Mucosa of descending colon (tissue), 3 donors: Measurements from ENCODE around the gene IGFBP2. TPM values are rescaled to one million over a fixed set of nuclear protein-coding genes. Genes with fewer than 3 reads are reported as not detected.

Source experiments
- ATAC-seq: fragments of 200-7000 bp; cut with Tn5 transposase; one replicate; pipeline ENCODE4 v1.9.1; 2020; ENCODE audit warnings: mild to moderate bottlenecking, moderate library complexity
- DNase-seq, 3 donors: peaks; one replicate each; pipeline ENCODE4 v3.0.0-alpha.2; 2020
- H3K36me3 ChIP-seq: fragments of 200-600 bp; one replicate; pipeline ENCODE4 v1.8.0; 2021; ENCODE audit warnings: low read depth, mild to moderate bottlenecking
- H3K4me1 ChIP-seq: fragments of 200-600 bp; one replicate; pipeline ENCODE4 v1.8.0; 2021; ENCODE audit warnings: low read depth, mild to moderate bottlenecking
- H3K4me3 ChIP-seq: fragments of 200-600 bp; one replicate; pipeline ENCODE4 v1.8.0; 2021; ENCODE audit warnings: mild to moderate bottlenecking
- H3K9me3 ChIP-seq: fragments of 200-600 bp; one replicate; pipeline ENCODE4 v1.8.0; 2021; ENCODE audit warnings: mild to moderate bottlenecking
- intact Hi-C, 2 donors: fragments of 100-400 bp; cut with DNase I in 1 of 2; cut with micrococcal nuclease in 1 of 2; formaldehyde crosslinking; loops; one replicate each; pipeline versions ENCODE4 v1.11.0 to v1.11.1; 2022; cut with DNase I, micrococcal nuclease
- total RNA-seq, 3 donors: library from RNA; stranded (reverse); fragmentation: NEBNext Ultra II Directional in 2 of 3; extraction: Animal tissue kit (Norgen Biotek cat#: 25700) in 2 of 3; gene quantifications; one replicate each; pipeline versions ENCODE4 v1.2.1 to v1.2.4, GENCODE V29; 2021 to 2023
- TF ChIP-seq, protein P1 (sequence below): fragments of 200-600 bp; IDR thresholded peaks from one replicate; pipeline ENCODE4 v1.8.0; 2022; ENCODE audit warnings: antibody characterized with exemption, mild to moderate bottlenecking
- donor health status: DM: no; HTN: no; CAD: no; lungs with moderate emphysema.
- donor health status: DM: no; HTN: no; CAD: no.
- donor health status: DM: no; HTN: yes; CAD: no.

The IGFBP2 gene
- total RNA-seq, 3 donors from 2014 or later = 26.7 to 62.1 (median 57.2) TPM

DNA sequence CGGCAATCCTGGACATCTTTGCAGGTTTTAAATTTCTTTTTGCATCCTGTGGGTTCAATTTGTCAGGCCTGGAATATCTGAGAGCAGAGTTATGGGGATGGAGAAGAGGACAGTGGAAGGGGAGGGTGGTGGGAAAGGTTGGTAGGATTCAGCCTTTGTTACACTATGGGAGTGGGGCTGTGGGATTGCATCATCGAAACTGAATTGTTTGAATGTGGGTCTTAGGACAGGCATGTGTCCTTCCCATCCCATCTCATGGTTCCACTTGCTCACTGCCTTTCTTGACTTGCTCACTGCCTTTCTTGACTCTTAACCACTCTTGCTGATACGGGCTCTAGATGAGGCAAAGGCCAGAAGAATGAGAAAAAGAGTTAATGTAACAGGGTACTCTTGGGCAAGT is 12.9 kb downstream of the IGFBP2 start:
- H3K36me3 ChIP-seq = no peaks in the 10 kb centered on the region
- intact Hi-C loops = no loop called here
- no peaks in the 10 kb centered on the region for H3K4me1 ChIP-seq
- DNase-seq (no peak), ATAC-seq (no peak)
- H3K4me3 ChIP-seq = no peak overlapping the region
- TF ChIP-seq, protein P1, sequence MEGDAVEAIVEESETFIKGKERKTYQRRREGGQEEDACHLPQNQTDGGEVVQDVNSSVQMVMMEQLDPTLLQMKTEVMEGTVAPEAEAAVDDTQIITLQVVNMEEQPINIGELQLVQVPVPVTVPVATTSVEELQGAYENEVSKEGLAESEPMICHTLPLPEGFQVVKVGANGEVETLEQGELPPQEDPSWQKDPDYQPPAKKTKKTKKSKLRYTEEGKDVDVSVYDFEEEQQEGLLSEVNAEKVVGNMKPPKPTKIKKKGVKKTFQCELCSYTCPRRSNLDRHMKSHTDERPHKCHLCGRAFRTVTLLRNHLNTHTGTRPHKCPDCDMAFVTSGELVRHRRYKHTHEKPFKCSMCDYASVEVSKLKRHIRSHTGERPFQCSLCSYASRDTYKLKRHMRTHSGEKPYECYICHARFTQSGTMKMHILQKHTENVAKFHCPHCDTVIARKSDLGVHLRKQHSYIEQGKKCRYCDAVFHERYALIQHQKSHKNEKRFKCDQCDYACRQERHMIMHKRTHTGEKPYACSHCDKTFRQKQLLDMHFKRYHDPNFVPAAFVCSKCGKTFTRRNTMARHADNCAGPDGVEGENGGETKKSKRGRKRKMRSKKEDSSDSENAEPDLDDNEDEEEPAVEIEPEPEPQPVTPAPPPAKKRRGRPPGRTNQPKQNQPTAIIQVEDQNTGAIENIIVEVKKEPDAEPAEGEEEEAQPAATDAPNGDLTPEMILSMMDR = no peak
- no peaks in the 10 kb centered on the region for H3K9me3 ChIP-seq

DNA sequence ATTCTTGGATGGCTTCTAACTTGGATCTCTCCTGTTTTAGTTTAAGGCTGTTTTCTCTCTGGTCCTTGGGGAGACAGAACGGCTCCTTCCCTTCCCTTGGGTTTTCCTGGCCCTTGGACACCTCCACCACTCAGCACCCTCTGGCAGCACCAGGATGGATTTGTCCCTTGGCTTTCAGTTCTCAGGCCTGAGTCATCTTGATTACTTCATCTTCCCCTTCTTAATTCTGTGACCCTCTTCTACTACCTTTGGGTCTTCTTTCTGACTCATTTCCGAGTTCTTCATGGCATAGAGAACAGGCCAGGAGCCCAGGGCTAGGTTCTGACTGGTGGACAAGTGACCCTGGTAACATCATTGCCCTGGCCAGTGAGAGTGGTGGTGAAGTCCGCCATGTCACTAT is 14.9 kb downstream of the IGFBP2 start:
- intact Hi-C loops = no loop called here
- TF ChIP-seq, protein P1 = no peak
- Histone ChIP-seq H3K4me3 (no peak overlapping the region), H3K4me1 (no peaks in the 10 kb centered on the region), H3K36me3 (no peaks in the 10 kb centered on the region), H3K9me3 (no peaks in the 10 kb centered on the region)
- no peak for DNase-seq
- no peak for ATAC-seq

DNA sequence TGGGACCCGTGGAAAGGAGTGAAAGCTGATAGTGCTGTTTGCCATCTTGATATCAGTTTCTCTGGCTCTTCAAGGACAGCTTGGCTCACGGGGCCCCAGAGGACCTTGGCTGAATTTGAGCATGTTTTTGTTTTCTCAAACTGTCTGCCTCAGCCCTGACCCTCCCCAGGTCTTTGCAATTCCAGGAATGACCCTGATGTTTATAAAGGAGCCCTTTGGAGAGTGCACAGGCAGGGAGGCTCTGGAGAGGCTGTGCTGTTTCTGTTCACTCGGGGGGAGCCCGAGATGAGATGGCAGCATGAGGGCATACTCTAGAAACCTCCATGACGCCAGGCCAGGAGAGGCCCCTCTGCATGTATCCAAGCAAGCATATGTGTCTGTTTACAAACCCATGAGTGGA is 16.4 kb downstream of the IGFBP2 start:
- Histone ChIP-seq H3K36me3 (no peaks in the 10 kb centered on the region), H3K9me3 (no peaks in the 10 kb centered on the region), H3K4me3 (no peak overlapping the region), H3K4me1 (no peaks in the 10 kb centered on the region)
- TF ChIP-seq, protein P1 = no peak
- no peak for ATAC-seq
- intact Hi-C loops = no loop called here
- no peak for DNase-seq

DNA sequence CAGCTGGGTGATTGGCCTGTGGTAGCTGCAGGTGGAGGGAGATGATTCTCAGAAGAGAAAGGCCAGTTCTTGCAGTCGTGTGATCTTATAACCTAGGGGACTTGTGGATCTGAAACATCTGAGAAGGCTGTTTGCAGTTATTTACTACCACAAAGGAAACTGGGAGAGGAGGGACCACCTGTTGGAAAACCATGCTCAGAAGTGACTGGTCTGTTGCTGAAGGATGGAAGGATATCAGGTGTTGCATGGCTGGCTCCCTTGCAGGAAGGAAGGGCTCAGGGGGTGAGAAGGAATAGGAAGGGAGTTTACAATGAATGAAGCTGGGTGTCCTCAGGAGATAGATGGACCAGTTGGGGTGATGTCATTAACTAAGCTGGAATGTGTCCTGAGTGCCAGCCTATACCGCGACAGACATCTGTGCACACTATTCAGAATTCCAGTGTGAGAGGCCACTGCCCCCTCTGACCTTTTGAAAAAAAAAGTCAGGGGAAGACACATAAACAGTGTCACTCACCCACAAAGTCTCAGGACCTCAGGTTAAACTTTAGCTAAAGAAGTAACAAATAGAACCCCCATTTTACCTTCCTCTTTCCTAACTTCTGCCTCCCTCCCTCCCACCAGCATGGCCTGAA is 17.5 kb downstream of the IGFBP2 start:
- TF ChIP-seq, protein P1 = no peak
- Histone ChIP-seq H3K36me3 (no peaks in the 10 kb centered on the region), H3K9me3 (no peaks in the 10 kb centered on the region), H3K4me1 (no peaks in the 10 kb centered on the region), H3K4me3 (no peak overlapping the region)
- intact Hi-C loops = no loop called here
- ATAC-seq = no peak
- DNase-seq = no peak

DNA sequence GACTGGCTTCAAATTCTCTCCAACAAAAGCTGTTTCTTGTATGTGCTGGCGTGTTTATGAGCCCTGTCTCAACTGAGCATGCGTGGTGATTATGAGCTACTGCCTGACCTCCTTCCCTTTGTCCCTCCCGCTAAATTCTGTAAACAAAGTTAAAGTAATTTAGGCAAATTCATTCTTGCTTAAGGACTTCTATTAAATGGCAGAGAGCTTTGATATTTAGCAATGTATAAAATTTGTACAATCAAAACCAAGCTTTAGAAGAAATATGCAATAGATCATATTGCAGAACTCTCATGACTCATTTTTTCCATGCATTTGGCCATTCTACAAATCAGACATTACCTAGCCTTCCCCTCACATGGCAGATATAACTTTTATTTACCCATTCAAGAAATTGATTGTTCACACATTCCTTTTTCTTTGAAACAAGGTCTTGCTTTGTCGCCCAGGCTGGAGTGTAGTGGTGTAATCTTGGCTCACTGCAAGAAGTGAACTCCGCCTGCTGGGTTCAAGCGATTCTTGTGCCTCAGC is 18.2 kb downstream of the IGFBP2 start:
- no peaks in the 10 kb centered on the region for H3K4me1 ChIP-seq
- TF ChIP-seq, protein P1 = no peak
- ATAC-seq = no peak
- H3K36me3 ChIP-seq = no peaks in the 10 kb centered on the region
- DNase-seq = no peak
- no peaks in the 10 kb centered on the region for H3K9me3 ChIP-seq
- intact Hi-C loops = no loop called here
- no peak overlapping the region for H3K4me3 ChIP-seq
